GM19099 (cell line): Measurements from ENCODE around the gene ENTPD2.

Experiments used
- POLR2A ChIP-seq: IDR thresholded peaks from 3 replicates; pipeline ENCODE4 v1.6.1; 2011; ENCODE audit warnings: low read depth; ENCODE audit not compliant: insufficient read length; ENCODE audit errors: extremely low read depth

ENTPD2 gene

GRCh38 chr9:137057545-137057944 lies 3.7 kb upstream of the ENTPD2 start:
- TF ChIP-seq POLR2A: no peak

- no peak for TF ChIP-seq POLR2A
Observed at GRCh38 chr9:137056739-137057415, 3.0 kb upstream of the ENTPD2 start.

- no peak for TF ChIP-seq POLR2A
Observed at GRCh38 chr9:137055385-137056364, 1.8 kb upstream of the ENTPD2 start.

- TF ChIP-seq POLR2A: no peak
Observed at GRCh38 chr9:137054932-137055384, 1.1 kb upstream of the ENTPD2 start.

- no peak for TF ChIP-seq POLR2A
Observed at GRCh38 chr9:137052998-137053943, 590 bp downstream of the ENTPD2 start.

GRCh38 chr9:137052293-137052692 lies 1.6 kb downstream of the ENTPD2 start:
- no peak for TF ChIP-seq POLR2A

GRCh38 chr9:137051145-137051724 lies 2.6 kb downstream of the ENTPD2 start:
- TF ChIP-seq POLR2A: no peak

- TF ChIP-seq POLR2A: no peak
Observed at GRCh38 chr9:137050570-137050969, 3.3 kb downstream of the ENTPD2 start.

- no peak for TF ChIP-seq POLR2A
Observed at GRCh38 chr9:137049544-137050449, 4.1 kb downstream of the ENTPD2 start.

- TF ChIP-seq POLR2A: no peak
Observed at GRCh38 chr9:137048655-137049543, 5.0 kb downstream of the ENTPD2 start.

GRCh38 chr9:137046088-137046787 lies 7.6 kb downstream of the ENTPD2 start, which contains the start of gene NPDC1:
NPDC1 (minus strand) TSS chr9:137046177; CDS start chr9:137045989, 188 bp downstream.
- TF ChIP-seq POLR2A: no peak
